CD4-positive, alpha-beta T cell (primary cell): Measurements from ENCODE around the gene ARVCF. TPM values are rescaled to one million over a fixed set of nuclear protein-coding genes. Genes with fewer than 3 reads are reported as not detected.

Experiments used
- ATAC-seq: fragments of 200-7000 bp; cut with Tn5 transposase; one replicate; pipeline ENCODE4 v1.10.0; 2022; ENCODE audit warnings: mild to moderate bottlenecking; ENCODE audit not compliant: poor library complexity
- CTCF ChIA-PET: fragments of 350-600 bp; sonication (Branson Sonifier 250); formaldehyde crosslinking; loops from one replicate; lab custom pipeline; 2021; ENCODE audit warnings: antibody characterized with exemption, inconsistent platforms; lab: Charles Lee
- POLR2A ChIA-PET: fragments of 350-600 bp; sonication (Branson Sonifier 250); formaldehyde crosslinking; loops from one replicate; lab custom pipeline; 2021; ENCODE audit warnings: antibody characterized with exemption, inconsistent platforms; lab: Charles Lee
- DNase-seq, 14 experiments: peaks; one replicate each; pipeline ENCODE4 v3.0.0-alpha.2; 2013 to 2020; ENCODE audit warnings: mixed read lengths in 2 of 14
- H3K27ac ChIP-seq, 2 donors: one replicate each; pipeline versions ENCODE4 v1.5.1 to v1.7.0; 2013; ENCODE audit warnings: low read length in 2 of 2, low read depth in 1 of 2, mild to moderate bottlenecking in 1 of 2
- H3K27me3 ChIP-seq, 2 experiments: 1 replicate in 1 of 2; 2 replicates in 1 of 2; pipeline versions ENCODE4 v1.6.1 to v1.7.0; 2013; ENCODE audit warnings: low read length in 2 of 2, control low read depth in 1 of 2, mild to moderate bottlenecking in 1 of 2, moderate library complexity in 1 of 2; ENCODE audit not compliant: insufficient read depth in 2 of 2, control insufficient read depth in 1 of 2
- H3K36me3 ChIP-seq: one replicate; pipeline ENCODE4 v1.6.1; 2013; ENCODE audit warnings: low read length, control low read depth; ENCODE audit not compliant: insufficient read depth
- H3K4me1 ChIP-seq: one replicate; pipeline ENCODE4 v1.6.1; 2013; ENCODE audit warnings: low read length, control low read depth; ENCODE audit not compliant: insufficient read depth
- H3K4me3 ChIP-seq: one replicate; pipeline ENCODE4 v1.5.1; 2013; ENCODE audit warnings: mild to moderate bottlenecking, low read length, moderate library complexity
- H3K9me3 ChIP-seq, 2 experiments: 1 replicate in 1 of 2; 2 replicates in 1 of 2; pipeline versions ENCODE4 v1.6.1 to v1.7.0; 2013; ENCODE audit warnings: low read length in 2 of 2, mild to moderate bottlenecking in 2 of 2, control low read depth in 1 of 2, moderate library complexity in 1 of 2; ENCODE audit not compliant: control insufficient read depth in 1 of 2, insufficient read depth in 1 of 2
- H3K27ac Mint-ChIP-seq: one replicate; pipeline ENCODE4 v1.8.0; 2020; ENCODE audit warnings: mixed read lengths
- H3K27me3 Mint-ChIP-seq: one replicate; pipeline ENCODE4 v1.8.0; 2021; ENCODE audit warnings: mixed read lengths
- H3K36me3 Mint-ChIP-seq: one replicate; pipeline ENCODE4 v1.8.0; 2021; ENCODE audit warnings: low read depth, mixed read lengths
- H3K4me1 Mint-ChIP-seq: one replicate; pipeline ENCODE4 v1.8.0; 2021; ENCODE audit warnings: low read depth, mixed read lengths
- H3K4me3 Mint-ChIP-seq: one replicate; pipeline ENCODE4 v1.8.0; 2020; ENCODE audit warnings: mild to moderate bottlenecking, mixed read lengths
- H3K9me3 Mint-ChIP-seq: one replicate; pipeline ENCODE4 v1.8.0; 2020; ENCODE audit warnings: mixed read lengths
- CTCF ChIP-seq: fragments of 200-600 bp; IDR thresholded peaks from one replicate; pipeline ENCODE4 v1.8.0; 2022; ENCODE audit warnings: antibody characterized with exemption, mild to moderate bottlenecking
- intact Hi-C, 2 experiments: fragments of 100-400 bp; cut with DNase I in 1 of 2; cut with micrococcal nuclease in 1 of 2; formaldehyde crosslinking; loops; one replicate each; pipeline versions ENCODE4 v1.15.1 to v1.9.0; 2023 to 2025; cut with DNase I, micrococcal nuclease
- total RNA-seq, 174 experiments: library from RNA in 2 of 174; stranded (reverse) in 2 of 174; gene quantifications; one replicate each; pipeline ENCODE4 v1.2.3 and lab custom pipeline; 2021 to 2026

The ARVCF gene
- total RNA-seq, 2 experiments from 2014 or later = 2.2 to 2.5 TPM

DNA sequence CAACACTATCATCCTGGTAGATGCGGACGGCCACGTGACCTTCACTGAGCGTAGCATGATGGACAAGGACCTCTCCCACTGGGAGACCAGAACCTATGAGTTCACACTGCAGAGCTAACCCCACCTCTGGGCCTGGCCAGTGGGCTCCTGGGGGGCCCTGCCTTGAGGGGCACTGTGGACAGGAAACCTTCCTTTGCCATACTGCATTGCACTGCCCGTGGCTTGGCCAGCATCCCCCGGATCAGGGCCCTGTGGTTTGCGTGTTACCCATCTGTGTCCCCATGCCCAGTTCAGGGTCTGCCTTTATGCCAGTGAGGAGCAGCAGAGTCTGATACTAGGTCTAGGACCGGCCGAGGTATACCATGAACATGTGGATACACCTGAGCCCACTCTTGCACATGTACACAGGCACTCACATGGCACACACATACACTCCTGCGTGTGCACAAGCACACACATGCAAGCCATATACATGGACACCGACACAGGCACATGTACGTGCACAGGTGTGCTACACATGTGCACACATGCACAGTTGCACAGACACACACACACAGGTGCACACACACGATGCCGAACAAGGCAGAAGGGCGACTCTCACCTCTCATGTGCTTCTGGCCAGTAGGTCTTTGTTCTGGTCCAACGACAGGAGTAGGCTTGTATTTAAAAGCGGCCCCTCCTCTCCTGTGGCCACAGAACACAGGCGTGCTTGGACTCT is 48.1 kb upstream of the ARVCF start:
- H3K9me3 ChIP-seq = no peaks in the 10 kb centered on the region
- intact Hi-C loops = no loop called here
- TF ChIP-seq CTCF = no peak
- POLR2A ChIA-PET = no interaction called here
- Mint-ChIP-seq H3K9me3 (no peaks in the 10 kb centered on the region), H3K36me3 (peaks cover 28% of the 10 kb centered on the region), H3K27me3 (no peaks in the 10 kb centered on the region), H3K4me3 (no peak overlapping the region), H3K4me1 (no peaks in the 10 kb centered on the region), H3K27ac (no peak overlapping the region)
- no peak overlapping the region for H3K4me3 ChIP-seq
- no peak for ATAC-seq
- CTCF ChIA-PET = no interaction called here
- no peaks in the 10 kb centered on the region for H3K27me3 ChIP-seq
- no peaks in the 10 kb centered on the region for H3K4me1 ChIP-seq
- H3K27ac ChIP-seq = no peak overlapping the region
- H3K36me3 ChIP-seq = peaks cover 34% of the 10 kb centered on the region
- DNase-seq = no peak

- Mint-ChIP-seq H3K27me3 (no peaks in the 10 kb centered on the region), H3K4me1 (no peaks in the 10 kb centered on the region), H3K9me3 (no peaks in the 10 kb centered on the region), H3K4me3 (no peak overlapping the region), H3K27ac (no peak overlapping the region), H3K36me3 (peaks cover 33% of the 10 kb centered on the region)
- Histone ChIP-seq H3K4me1 (no peaks in the 10 kb centered on the region), H3K4me3 (no peak overlapping the region), H3K9me3 (no peaks in the 10 kb centered on the region), H3K27ac (no peak overlapping the region), H3K36me3 (peaks cover 34% of the 10 kb centered on the region), H3K27me3 (no peaks in the 10 kb centered on the region)
- no peak for TF ChIP-seq CTCF
- ChIA-PET CTCF (no interaction called here), POLR2A (no interaction called here)
- ATAC-seq (no peak), DNase-seq (no peak)
- intact Hi-C loops = no loop called here
Measured at GRCh38 chr22:20064140-20064480, 47.5 kb upstream of the ARVCF start.

DNA sequence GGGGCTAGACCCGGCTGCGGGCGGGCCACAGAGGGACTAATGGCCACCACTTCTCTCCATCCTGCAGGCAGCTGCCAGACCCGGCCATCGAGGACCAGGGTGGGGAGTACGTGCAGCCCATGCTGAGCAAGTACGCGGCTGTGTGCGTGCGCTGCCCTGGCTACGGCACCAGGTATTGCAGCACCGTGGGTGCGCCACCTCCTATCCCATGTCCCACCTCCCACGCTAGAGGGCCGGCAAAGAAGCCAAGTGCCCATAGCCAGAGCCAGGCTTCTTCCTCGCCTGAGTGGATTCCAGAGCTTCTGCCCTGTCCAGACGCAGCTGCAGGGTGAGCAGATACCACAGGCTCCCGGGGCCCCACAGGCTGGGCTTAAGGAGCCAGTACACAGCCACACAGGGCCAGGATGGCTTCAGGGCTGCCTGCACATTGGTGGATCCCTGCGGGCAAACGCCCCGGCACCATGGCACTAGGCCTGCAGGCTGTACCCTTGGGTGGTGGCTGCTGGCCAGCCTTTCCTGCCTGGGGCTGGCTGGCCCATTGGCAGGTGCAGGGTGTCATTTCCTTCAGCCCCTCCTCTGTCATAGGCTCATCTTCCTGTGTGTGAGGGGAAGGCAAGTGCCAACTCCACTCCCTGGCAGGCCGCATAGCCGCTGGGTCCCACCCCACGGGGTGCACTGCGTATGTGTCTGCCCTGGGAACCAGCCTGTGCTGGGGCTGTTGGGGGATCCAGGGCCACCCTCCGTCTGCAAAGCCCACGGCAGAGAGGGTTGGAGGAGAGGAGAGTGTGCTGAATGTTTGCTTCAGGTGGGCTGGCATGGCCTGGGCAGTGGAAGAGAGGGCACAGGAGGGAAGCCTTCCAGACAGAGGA is 46.9 kb upstream of the ARVCF start:
- H3K36me3 Mint-ChIP-seq = peaks cover 40% of the 10 kb centered on the region
- H3K4me3 Mint-ChIP-seq = no peak overlapping the region
- ChIA-PET CTCF (no interaction called here), POLR2A (no interaction called here)
- no peak overlapping the region for H3K27ac Mint-ChIP-seq
- DNase-seq (no peak), ATAC-seq (no peak)
- H3K36me3 ChIP-seq = peaks cover 34% of the 10 kb centered on the region
- no peaks in the 10 kb centered on the region for H3K9me3 Mint-ChIP-seq
- intact Hi-C loops = no loop called here
- H3K9me3 ChIP-seq = no peaks in the 10 kb centered on the region
- H3K4me1 ChIP-seq = no peaks in the 10 kb centered on the region
- no peak overlapping the region for H3K27ac ChIP-seq
- no peak overlapping the region for H3K4me3 ChIP-seq
- no peaks in the 10 kb centered on the region for H3K27me3 Mint-ChIP-seq
- no peaks in the 10 kb centered on the region for H3K4me1 Mint-ChIP-seq
- H3K27me3 ChIP-seq = no peaks in the 10 kb centered on the region
- TF ChIP-seq CTCF = no peak
